Activated T-cell treated with anti-CD3 and anti-CD28 coated beads, Interleukin-2, amount 50 U/mL, for 24 hours (primary cell): Measurements from ENCODE around the gene RAD51B.
"Not testable (repeated sequence)": the region's sequence is repeated elsewhere in the genome, so short reads cannot be mapped to it uniquely, and the experiment has no call there.

Source experiments
- DNase-seq: peaks from one replicate; pipeline ENCODE4 v3.0.0-alpha.2; 2020
- H3K27ac Mint-ChIP-seq: 2 replicates; pipeline ENCODE4 v1.8.0; 2020; ENCODE audit warnings: mild to moderate bottlenecking, mixed read lengths
- H3K27me3 Mint-ChIP-seq: 2 replicates; pipeline ENCODE4 v1.8.0; 2020; ENCODE audit warnings: mixed read lengths
- H3K36me3 Mint-ChIP-seq: 2 replicates; pipeline ENCODE4 v1.8.0; 2020; ENCODE audit warnings: low read depth, mixed read lengths
- H3K4me1 Mint-ChIP-seq: 2 replicates; pipeline ENCODE4 v1.8.0; 2020; ENCODE audit warnings: low read depth, mixed read lengths
- H3K4me3 Mint-ChIP-seq: 2 replicates; pipeline ENCODE4 v1.8.0; 2020; ENCODE audit warnings: mild to moderate bottlenecking, moderate library complexity, mixed read lengths
- H3K9me3 Mint-ChIP-seq: 2 replicates; pipeline ENCODE4 v1.8.0; 2020; ENCODE audit warnings: mixed read lengths

The RAD51B gene

DNA sequence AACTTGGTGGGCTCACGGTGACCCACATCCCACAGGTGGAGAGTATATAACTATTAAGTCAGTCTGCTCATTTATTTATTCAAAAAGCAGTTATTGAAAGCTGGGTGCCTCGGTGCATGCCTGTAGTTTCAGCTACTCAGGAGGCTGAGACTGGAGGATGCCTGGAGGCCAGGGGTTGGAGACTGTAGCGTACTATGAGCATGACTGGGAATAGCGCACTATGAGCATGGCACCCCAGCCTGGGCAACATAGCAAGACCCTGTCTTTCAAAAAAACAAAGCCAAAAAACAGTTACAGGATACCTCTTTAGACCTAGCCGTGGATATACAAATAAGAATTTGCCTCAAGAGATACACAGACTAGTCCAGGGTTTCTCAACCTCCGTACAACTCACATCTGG is 833.5 kb downstream of the RAD51B start:
- Mint-ChIP-seq H3K36me3 (no peaks in the 10 kb centered on the region), H3K4me1 (peaks cover 18% of the 10 kb centered on the region), H3K9me3 (no peaks in the 10 kb centered on the region), H3K4me3 (no peak overlapping the region), H3K27ac (no peak overlapping the region), H3K27me3 (no peaks in the 10 kb centered on the region)
- no peak for DNase-seq

DNA sequence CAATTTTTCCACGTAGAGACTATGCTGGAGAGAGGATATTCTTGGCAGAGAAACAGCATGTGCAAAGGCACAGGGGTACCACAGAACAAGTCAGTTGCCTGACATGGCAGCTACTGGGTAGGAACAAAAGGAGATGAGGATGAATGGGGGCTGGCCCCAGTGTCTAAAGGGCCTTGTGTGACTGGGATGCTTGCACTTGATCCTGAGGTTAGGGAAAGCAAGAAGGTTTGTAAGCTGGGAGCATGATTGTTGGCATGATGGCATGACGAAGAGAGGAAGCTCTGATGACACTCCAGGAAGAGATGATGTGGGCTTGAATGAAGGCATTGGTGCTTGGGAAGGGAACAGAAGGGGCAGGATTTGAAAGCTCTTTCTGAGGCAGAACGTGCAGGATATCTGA is 834.2 kb downstream of the RAD51B start:
- Mint-ChIP-seq H3K27ac (no peak overlapping the region), H3K9me3 (no peaks in the 10 kb centered on the region), H3K4me3 (no peak overlapping the region), H3K4me1 (peaks cover 18% of the 10 kb centered on the region), H3K27me3 (no peaks in the 10 kb centered on the region), H3K36me3 (no peaks in the 10 kb centered on the region)
- DNase-seq = peak; percentile 25

DNA sequence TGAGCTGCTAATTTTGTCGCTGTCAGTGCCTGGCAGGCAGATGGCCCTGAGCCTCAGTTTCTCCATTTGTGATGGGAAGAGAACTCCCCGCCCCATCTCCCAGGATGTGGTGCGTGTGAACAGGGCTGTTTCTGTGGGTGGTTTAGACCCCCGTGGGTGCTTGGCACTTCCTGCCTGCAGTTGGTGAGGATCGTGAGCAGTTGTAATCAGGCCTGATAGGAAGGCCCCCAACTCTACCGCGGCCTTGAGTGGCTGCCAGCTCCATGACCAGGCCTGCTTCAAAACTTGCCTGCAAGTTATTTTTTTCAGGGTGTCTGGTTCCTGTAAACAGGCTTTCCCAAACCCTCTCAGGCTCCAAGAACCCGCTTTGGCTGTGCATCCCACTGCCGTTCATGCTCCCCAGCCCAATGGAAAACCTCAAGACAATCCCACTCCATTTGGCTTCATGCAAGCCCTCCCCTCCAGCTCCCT is 834.9 kb downstream of the RAD51B start:
- H3K27me3 Mint-ChIP-seq = no peaks in the 10 kb centered on the region
- peak overlapping the region; percentile 7 for H3K27ac Mint-ChIP-seq
- H3K36me3 Mint-ChIP-seq = no peaks in the 10 kb centered on the region
- no peaks in the 10 kb centered on the region for H3K9me3 Mint-ChIP-seq
- H3K4me3 Mint-ChIP-seq = no peak overlapping the region
- H3K4me1 Mint-ChIP-seq = peaks cover 18% of the 10 kb centered on the region
- DNase-seq = no peak

DNA sequence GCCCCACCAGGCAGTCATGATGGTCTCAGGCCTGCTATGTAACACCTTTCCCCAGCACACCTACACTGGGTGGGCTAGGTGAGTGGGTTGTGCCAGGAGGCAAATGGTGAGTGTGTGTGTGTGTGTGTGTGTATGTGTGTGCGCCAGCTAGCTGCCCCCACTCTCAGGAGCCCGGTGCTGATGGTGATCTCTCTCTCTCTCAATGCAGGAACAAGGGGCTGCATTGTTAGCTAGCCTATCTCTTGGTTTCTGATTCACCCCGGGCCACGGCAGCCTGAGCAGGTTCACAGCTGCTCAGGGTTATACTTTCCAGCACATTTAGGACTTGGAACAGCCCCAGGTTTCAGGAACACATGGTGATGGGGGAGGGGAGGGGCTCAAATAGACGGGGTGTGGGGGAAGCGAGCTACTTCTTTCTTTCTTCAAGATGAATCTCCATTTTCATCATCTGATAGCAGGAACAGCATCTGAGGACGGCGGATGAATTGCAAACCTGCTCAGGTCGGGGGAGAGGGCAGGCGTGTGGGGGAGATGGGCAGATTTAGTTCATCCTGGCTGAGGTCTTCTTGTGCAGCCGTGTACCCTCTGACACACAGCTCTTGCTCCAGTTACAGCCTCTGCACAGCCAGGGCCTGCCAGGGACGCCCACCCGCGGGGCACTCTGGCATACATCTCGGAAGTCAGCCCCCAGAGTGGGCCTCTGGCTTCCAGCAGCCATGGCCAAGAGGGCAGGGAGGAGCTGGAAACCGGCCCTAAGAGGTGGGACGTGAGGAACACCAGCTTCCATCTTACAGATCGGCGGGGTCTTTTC is 835.6 kb downstream of the RAD51B start:
- peaks cover 18% of the 10 kb centered on the region for H3K4me1 Mint-ChIP-seq
- H3K27ac Mint-ChIP-seq = peak overlapping the region; percentile 7
- H3K4me3 Mint-ChIP-seq = no peak overlapping the region
- no peaks in the 10 kb centered on the region for H3K9me3 Mint-ChIP-seq
- DNase-seq = peak; percentile 29
- no peaks in the 10 kb centered on the region for H3K27me3 Mint-ChIP-seq
- no peaks in the 10 kb centered on the region for H3K36me3 Mint-ChIP-seq

DNA sequence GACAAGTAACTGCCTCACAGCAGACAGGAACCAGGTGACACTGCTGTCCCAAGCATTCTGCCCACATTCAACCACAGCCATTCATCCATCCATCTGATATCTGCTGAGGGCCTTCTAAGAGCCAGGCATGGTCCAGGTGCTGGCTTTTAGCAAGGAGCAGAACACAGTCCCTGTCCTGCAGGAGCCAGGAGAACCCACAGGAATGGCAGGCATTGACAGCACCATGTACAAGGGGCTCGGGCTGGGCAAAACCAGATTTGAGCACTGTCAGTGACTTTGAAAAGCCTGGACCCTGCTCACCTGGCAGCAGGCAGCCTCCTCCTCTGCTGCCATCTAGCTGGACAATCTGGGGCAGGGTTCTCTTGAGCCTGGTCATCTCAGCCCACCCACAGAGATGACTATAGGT is 836.3 kb downstream of the RAD51B start:
- H3K9me3 Mint-ChIP-seq = no peaks in the 10 kb centered on the region
- no peak overlapping the region for H3K4me3 Mint-ChIP-seq
- H3K27me3 Mint-ChIP-seq = no peaks in the 10 kb centered on the region
- H3K27ac Mint-ChIP-seq = no peak overlapping the region
- no peaks in the 10 kb centered on the region for H3K36me3 Mint-ChIP-seq
- H3K4me1 Mint-ChIP-seq = peaks cover 21% of the 10 kb centered on the region
- DNase-seq = peak; percentile 22

DNA sequence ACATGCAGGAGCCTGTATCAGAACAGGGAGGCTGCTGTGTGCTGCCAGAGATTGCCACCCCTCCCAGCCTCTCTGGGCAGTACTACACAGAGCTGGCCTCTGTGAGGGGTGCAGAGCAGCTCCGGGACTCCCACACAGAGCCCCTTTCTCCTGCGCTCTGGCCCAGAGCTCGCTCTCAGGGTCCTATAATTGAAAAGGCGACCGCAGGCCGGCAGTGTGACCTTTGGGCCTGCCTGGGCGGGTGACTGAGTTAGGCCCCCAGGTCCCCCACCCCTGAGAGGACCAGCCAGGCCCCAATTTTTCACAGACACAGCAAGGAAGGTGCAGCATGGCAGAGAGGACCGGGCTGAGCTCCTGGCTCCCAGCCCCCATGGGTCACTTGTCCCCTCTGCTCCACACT is 836.9 kb downstream of the RAD51B start:
- Mint-ChIP-seq H3K27me3 (no peaks in the 10 kb centered on the region), H3K36me3 (no peaks in the 10 kb centered on the region), H3K4me1 (peaks cover 22% of the 10 kb centered on the region), H3K9me3 (no peaks in the 10 kb centered on the region), H3K4me3 (no peak overlapping the region), H3K27ac (no peak overlapping the region)
- DNase-seq = no peak

DNA sequence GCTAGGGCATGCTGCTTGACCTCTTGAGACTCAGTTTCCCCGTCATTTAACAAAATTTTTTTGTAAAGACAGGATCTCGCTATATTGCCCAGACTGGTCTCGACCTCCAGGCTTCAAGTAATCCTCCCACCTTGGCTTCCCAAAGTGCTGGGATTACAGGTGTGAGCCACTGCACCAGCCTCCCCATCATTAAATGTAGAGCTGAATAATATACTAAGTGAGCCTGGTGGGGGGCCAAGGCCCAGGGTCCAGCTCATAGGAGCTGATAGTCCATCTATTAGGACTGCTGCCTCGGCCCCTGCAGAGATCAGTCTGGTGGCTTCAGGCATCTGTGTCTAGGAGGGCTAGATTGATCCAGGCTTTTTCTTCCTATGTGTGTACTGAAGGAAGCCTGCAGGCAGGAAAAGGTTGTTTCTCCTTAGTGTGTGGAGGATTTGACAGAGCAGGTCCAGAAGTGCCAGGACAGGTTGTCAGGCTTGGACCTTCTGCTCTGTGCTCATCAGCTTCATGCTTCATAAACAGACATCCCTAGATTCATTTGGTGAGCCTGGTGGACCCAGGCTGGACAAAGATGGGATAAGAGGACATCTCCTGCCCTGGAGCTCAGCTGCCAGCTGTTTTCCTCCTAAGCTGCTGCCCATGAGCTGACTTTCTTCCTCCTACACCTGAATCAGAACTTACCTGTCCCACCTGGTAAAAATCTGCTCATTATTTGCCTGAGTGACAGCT is 837.9 kb downstream of the RAD51B start:
- H3K4me1 Mint-ChIP-seq = peaks cover 32% of the 10 kb centered on the region
- H3K36me3 Mint-ChIP-seq = no peaks in the 10 kb centered on the region
- no peak for DNase-seq
- H3K4me3 Mint-ChIP-seq = no peak overlapping the region
- H3K9me3 Mint-ChIP-seq = peaks cover 3% of the 10 kb centered on the region
- H3K27ac Mint-ChIP-seq = no peak overlapping the region
- no peaks in the 10 kb centered on the region for H3K27me3 Mint-ChIP-seq

DNA sequence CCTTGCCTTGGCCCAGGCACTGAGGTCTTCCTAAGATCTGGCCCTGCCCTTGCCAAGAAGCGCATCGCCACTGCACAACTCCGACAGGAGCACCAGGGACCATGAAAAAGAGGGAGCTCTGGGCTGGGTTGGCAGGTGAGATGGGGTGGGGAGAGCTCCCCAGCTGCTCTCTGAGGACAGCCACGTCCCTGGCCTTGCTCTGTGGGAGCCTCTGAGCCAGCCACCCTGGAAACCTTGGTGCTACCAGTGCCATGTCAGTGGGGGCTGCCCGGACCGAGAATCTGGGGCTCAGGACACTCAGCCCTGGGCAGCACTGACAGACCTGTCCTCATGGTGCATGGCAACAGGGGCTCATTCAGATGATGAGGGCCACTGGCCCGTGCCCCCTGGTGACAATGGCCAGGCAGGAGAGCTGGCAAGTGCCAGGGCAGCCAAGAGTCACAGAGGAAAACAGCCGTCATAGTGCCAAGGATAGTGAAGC is 838.5 kb downstream of the RAD51B start:
- Mint-ChIP-seq H3K36me3 (no peaks in the 10 kb centered on the region), H3K27ac (no peak overlapping the region), H3K27me3 (no peaks in the 10 kb centered on the region)

DNA sequence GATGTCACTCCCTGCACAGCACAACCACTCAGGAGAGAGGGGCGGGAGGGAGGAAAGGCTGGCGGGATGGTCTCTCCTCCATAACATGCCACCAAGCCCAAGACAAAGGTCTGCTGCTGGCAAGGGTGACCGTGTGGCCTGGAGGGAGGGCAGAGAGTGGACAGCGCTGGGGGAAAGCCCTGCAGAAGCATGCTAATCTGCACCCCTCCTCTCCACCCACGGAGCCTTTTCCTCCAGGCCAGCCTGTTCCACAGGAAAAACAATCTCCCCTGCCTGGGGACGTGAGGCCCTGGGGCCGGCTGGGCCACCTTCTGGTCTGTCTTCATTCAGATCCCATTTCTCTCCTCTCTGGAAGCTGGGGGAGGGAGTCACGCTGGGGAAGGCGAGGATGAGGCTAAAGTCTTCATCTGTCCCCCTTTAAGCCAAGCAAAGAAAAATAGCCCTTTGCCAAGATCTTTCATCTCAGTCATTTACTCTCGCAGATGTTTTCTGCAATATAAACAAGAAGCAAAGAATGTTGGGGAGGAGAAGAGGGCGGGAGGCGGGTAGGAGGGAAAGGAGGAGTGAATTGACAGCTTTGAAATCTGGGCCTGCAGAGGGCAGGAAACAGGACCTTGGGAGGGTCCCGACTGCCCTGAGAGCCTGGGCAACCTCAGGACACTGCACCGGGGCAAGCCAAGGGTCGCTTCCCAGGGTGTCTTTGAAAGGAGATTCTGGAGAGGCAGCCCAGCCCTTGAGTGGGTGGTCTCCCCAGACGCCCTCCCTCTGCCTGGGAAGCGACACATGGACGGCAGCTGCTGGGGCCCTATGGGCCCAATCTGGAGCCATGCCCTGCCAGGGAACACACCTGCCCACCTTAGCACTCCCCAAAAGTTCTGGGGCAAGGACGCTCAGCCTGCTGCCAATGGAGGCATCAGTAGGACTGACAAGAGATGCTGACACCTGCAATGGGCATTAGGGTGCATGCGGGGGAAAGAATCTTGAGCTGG is 839.7 kb downstream of the RAD51B start:
- no peaks in the 10 kb centered on the region for H3K36me3 Mint-ChIP-seq
- DNase-seq = no peak
- peaks cover 3% of the 10 kb centered on the region for H3K9me3 Mint-ChIP-seq
- H3K27ac Mint-ChIP-seq = no peak overlapping the region
- peaks cover 46% of the 10 kb centered on the region for H3K4me1 Mint-ChIP-seq
- no peaks in the 10 kb centered on the region for H3K27me3 Mint-ChIP-seq
- H3K4me3 Mint-ChIP-seq = no peak overlapping the region

More for the DNA sequence above, 838.5 kb downstream of the RAD51B start:
- Mint-ChIP-seq H3K4me3 (no peak overlapping the region), H3K9me3 (peaks cover 3% of the 10 kb centered on the region), H3K4me1 (peaks cover 38% of the 10 kb centered on the region)
- no peak for DNase-seq

DNA sequence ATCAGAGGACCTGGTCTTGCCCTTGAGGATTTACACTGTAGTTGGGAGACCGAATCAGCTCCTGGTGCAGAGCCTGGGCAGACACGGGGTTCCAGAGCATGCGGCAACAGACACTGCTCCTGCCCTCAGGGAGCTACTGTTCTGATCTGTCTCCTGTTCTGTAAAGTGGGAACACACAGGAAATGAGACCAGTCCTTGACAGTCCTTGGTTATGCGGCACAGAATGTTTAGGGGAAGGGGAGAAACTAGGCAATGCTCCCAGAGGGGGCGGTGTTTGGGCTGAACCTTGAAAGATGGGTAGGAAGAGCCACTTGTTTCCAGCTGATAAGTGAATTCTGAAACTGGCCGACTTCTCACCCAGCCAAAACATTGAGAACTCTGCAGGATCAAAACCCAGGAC is 840.9 kb downstream of the RAD51B start:
- no peak for DNase-seq
- H3K9me3 Mint-ChIP-seq = peaks cover 7% of the 10 kb centered on the region
- H3K27ac Mint-ChIP-seq = no peak overlapping the region
- H3K36me3 Mint-ChIP-seq = no peaks in the 10 kb centered on the region
- H3K4me1 Mint-ChIP-seq = peaks cover 46% of the 10 kb centered on the region
- H3K4me3 Mint-ChIP-seq = no peak overlapping the region
- no peaks in the 10 kb centered on the region for H3K27me3 Mint-ChIP-seq

DNA sequence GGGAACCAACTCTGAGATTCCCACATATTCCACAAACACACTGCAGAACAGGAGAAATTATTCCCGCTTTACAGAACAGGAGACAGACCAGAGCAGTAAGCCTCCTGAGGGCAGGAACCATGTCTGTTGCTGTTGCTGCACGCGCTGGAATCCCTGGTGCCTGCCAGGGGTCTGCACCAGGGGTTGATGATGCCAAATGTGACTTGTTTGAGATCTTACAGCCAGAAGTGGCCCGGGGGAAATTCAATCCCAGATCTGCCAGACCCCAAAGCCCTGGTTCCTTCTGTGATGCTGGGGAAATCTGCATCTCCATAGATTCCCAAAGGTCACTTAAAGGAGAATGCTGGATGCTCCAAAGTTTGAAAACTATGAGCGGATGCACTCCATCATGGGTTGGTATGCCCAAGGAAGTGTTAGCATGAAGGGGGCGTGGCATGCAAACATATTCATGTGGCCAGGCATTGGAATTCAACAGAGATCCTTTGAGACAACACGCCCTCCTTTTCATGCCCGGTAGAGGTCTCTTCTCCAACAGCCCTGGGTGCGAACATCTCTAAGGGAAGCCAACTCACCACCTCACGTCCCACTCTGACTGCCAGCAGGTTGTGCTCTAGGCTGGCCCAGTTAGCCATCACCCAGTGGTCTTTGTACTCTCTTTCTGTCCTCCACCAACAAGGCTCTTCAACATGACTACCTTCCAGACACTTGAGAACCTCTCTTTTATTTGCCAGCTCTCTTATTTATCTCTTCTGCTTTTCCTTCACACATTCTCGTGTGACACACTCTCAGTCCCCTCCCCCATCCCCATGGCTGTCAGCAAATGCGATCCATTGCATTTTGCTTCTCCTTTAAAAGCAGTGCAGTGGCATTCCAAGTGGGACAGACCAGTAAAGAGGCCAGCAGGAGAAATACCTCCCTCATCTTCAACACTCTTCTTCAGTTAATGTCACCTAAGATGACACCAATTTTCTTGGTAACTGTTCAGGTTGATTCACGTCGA is 841.9 kb downstream of the RAD51B start:
- no peak for DNase-seq
- H3K27me3 Mint-ChIP-seq = no peaks in the 10 kb centered on the region
- no peaks in the 10 kb centered on the region for H3K36me3 Mint-ChIP-seq
- H3K4me3 Mint-ChIP-seq = no peak overlapping the region
- H3K4me1 Mint-ChIP-seq = peaks cover 55% of the 10 kb centered on the region
- H3K9me3 Mint-ChIP-seq = peaks cover 7% of the 10 kb centered on the region
- no peak overlapping the region for H3K27ac Mint-ChIP-seq

DNA sequence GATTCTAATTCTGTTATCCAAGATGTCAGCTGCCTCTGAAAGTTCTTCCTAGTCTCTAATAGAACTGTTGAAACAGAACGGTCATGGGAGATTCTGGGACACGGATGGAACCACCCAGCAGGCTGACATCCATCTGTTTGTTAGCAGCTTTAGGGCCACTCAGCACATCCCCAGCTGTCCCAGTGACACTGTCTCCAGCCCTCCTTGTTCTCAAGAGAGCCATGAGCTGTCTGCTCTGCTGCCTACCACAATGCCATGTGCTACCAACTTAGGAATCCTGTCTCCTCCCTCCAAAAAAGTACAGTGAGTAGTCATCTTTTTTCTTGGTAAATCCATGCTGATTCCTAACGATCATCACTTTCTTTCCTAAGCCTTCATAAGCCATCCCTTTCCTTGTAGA is 842.8 kb downstream of the RAD51B start:
- H3K27me3 Mint-ChIP-seq = no peaks in the 10 kb centered on the region
- H3K4me3 Mint-ChIP-seq = no peak overlapping the region
- no peaks in the 10 kb centered on the region for H3K36me3 Mint-ChIP-seq
- DNase-seq = no peak
- H3K4me1 Mint-ChIP-seq = peaks cover 60% of the 10 kb centered on the region
- H3K9me3 Mint-ChIP-seq = peaks cover 7% of the 10 kb centered on the region
- peak overlapping the region; percentile 80 for H3K27ac Mint-ChIP-seq

DNA sequence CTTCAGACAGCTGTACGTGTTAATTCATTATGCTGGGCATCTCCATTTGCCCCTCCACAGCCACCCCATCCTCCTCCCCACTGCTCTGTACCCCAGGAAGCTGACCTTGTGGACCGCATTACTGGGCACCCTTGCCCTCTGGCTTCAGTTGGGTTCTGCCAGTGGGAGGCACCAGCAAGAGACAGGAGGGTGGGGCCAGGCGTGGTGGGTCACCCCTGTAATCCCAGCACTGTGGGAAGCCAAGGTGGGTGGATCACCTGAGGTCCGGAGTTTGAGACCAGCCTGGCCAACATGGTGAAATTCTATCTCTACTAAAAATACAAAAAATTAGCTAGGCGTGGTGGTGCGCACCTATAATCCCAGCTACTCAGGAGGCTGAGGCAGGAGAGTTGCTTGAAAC is 843.2 kb downstream of the RAD51B start:
- peak overlapping the region; percentile 80 for H3K27ac Mint-ChIP-seq
- DNase-seq, H3K9me3 Mint-ChIP-seq, H3K36me3 Mint-ChIP-seq, H3K27me3 Mint-ChIP-seq: not testable (repeated sequence)
- peak overlapping the region; percentile 44 for H3K4me3 Mint-ChIP-seq
- H3K4me1 Mint-ChIP-seq = peaks cover 60% of the 10 kb centered on the region
